Measurements from ENCODE around the gene CLEC2A. TPM values are rescaled to one million over a fixed set of nuclear protein-coding genes. Genes with fewer than 3 reads are reported as not detected.

Gene CLEC2A
- total and polyA plus RNA-seq, 2 donors (not counting 3 experiments of a cell fraction or from before 2014, with no cell fraction given) = not detected

DNA sequence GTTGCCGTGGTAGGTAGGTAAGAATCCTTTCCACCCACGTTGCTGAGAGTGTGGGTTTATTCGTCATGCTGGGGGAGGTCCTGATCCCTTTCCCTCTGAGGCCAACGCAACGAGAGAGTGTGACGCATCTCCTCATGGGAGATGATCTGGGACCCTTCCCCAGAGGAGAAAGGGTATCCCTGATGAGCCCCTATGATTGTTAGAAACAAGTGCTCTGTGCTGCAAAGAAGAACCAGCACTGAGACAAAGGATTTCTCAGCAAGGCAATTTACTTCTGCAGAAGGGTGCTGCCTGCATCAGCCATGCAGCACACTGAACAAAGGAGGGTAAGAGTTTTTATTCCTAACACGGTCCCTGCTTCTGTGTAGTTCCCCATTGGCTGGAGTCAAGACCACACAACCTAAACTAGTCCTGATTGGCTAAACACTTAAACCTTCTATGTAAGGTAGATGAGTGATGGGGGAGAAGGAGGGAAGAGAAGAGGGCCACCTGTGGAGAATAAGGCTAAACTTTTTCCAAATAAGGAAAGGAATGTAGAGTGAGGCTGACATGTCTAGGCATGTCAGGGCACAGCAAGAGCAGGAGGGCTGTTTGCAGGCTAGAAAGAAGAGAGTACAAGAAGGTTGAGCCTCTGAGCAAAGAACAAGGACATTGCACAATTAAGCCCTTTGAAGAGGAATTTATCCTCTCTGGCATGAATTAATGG lies 21.3 kb downstream of the CLEC2A start:
- Histone ChIP-seq H3K9ac (replicated peaks; ENCODE audit: extremely low read depth, insufficient read depth, low read length) (no peak overlapping the region), H3K9me1 (replicated peaks; ENCODE audit: control insufficient read depth, extremely low read depth, insufficient read depth, low read length) (no peaks in the 10 kb centered on the region), H3K27me3 (ENCODE audit: control insufficient read depth in 2 of 2, insufficient read depth in 2 of 2, low read length in 2 of 2) (peaks cover 6 to 8% of the 10 kb centered on the region in 2 experiments), H4K20me1 (replicated peaks; ENCODE audit: control insufficient read depth, extremely low read depth, insufficient read depth, low read length) (no peaks in the 10 kb centered on the region), H2AFZ (ENCODE audit: low read depth, low read length) (no peak overlapping the region), H3K27ac (ENCODE audit: insufficient read depth, low read depth, low read length) (no peak overlapping the region), H3K79me2 (ENCODE audit: control insufficient read depth, insufficient read depth, low read length) (no peaks in the 10 kb centered on the region), H3K4me2 (ENCODE audit: insufficient read depth, low read length) (no peak overlapping the region), H3K9me3 (replicated peaks; ENCODE audit: control insufficient read depth, insufficient read depth, low read length) (no peaks in the 10 kb centered on the region), H3K4me3 (replicated peaks in 1 of 3; ENCODE audit: insufficient read depth in 1 of 3, low read depth in 1 of 3, low read length in 3 of 3) (no peak overlapping the region), H3K4me1 (ENCODE audit: control insufficient read depth, extremely low read depth, insufficient read depth, low read length) (no peaks in the 10 kb centered on the region), H3K36me3 (ENCODE audit: control insufficient read depth in 2 of 2, extremely low read depth in 1 of 2, insufficient read depth in 2 of 2, low read length in 2 of 2) (no peaks in the 10 kb centered on the region)
- no TSS peak for BruUV-seq (replicated peaks)
- dilution Hi-C loops (cut with MboI; ENCODE audit: extremely low pct_ligation_motif_present, low sequenced_read_pairs) (no loop called here), intact Hi-C loops (cut with micrococcal nuclease) (no loop called here)
- FAIRE-seq (no peak), DNase-seq (ENCODE audit: low read depth, low spot score) (no peak)
- ChIA-PET CTCF (no interaction called here), POLR2A (no interaction called here)
- TF ChIP-seq EZH2 (IDR thresholded peaks at IDR 0.05; ENCODE audit: borderline replicate concordance, low read depth, low read length, severe bottlenecking) = no peak
- no peak for TF ChIP-seq POLR2A (IDR thresholded peaks at IDR 0.05; ENCODE audit: low read depth, low read length)
- TF ChIP-seq JUN (IDR thresholded peaks at IDR 0.05; ENCODE audit: borderline replicate concordance, insufficient read depth, insufficient read length, low read depth) = no peak
- no peak for TF ChIP-seq FOS (IDR thresholded peaks at IDR 0.05; ENCODE audit: borderline replicate concordance, insufficient read depth, low read length)

DNA sequence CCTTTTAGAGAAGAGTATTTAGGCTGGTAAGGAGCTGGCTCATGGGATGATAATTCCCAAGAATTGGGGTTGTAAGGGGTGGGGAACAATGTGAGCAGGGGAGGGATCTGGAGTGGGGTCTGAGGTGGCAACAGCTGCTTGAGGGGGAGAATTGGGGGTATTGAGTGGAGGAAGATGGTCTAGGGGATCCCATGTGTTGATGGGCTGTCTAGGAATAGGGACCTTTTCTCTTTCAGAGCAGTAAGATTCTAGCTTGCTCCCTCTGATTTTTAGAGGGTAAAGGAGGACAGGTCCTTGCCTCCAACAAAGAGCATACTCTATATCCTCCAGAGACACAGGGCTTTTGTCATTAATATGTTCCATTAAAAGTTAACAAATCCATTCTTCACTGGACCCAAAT lies 22.4 kb downstream of the CLEC2A start:
- H3K9ac ChIP-seq (replicated peaks; ENCODE audit: extremely low read depth, insufficient read depth, low read length) = no peak overlapping the region
- no peaks in the 10 kb centered on the region for H3K9me1 ChIP-seq (replicated peaks; ENCODE audit: control insufficient read depth, extremely low read depth, insufficient read depth, low read length)
- no peak overlapping the region for H3K4me2 ChIP-seq (ENCODE audit: insufficient read depth, low read length)
- intact Hi-C loops (cut with micrococcal nuclease) = no loop called here
- no peak overlapping the region for H3K4me3 ChIP-seq (replicated peaks in 1 of 3; ENCODE audit: insufficient read depth in 1 of 3, low read depth in 1 of 3, low read length in 3 of 3)
- TF ChIP-seq GATA2 (IDR thresholded peaks at IDR 0.05; ENCODE audit: insufficient read depth, insufficient read length, low read depth, low read length) = no peak
- no peak for TF ChIP-seq POLR2A (IDR thresholded peaks at IDR 0.05; ENCODE audit: low read depth, low read length)
- no peak for TF ChIP-seq FOS (IDR thresholded peaks at IDR 0.05; ENCODE audit: borderline replicate concordance, insufficient read depth, low read length)
- TF ChIP-seq EZH2 (IDR thresholded peaks at IDR 0.05; ENCODE audit: borderline replicate concordance, low read depth, low read length, severe bottlenecking) = no peak
- TF ChIP-seq, protein P1, sequence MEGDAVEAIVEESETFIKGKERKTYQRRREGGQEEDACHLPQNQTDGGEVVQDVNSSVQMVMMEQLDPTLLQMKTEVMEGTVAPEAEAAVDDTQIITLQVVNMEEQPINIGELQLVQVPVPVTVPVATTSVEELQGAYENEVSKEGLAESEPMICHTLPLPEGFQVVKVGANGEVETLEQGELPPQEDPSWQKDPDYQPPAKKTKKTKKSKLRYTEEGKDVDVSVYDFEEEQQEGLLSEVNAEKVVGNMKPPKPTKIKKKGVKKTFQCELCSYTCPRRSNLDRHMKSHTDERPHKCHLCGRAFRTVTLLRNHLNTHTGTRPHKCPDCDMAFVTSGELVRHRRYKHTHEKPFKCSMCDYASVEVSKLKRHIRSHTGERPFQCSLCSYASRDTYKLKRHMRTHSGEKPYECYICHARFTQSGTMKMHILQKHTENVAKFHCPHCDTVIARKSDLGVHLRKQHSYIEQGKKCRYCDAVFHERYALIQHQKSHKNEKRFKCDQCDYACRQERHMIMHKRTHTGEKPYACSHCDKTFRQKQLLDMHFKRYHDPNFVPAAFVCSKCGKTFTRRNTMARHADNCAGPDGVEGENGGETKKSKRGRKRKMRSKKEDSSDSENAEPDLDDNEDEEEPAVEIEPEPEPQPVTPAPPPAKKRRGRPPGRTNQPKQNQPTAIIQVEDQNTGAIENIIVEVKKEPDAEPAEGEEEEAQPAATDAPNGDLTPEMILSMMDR (IDR thresholded peaks at IDR 0.05; ENCODE audit: extremely low read depth in 1 of 2, insufficient read depth in 1 of 2, low read depth in 1 of 2, low read length in 2 of 2) = no peak
- TF ChIP-seq MYC (IDR thresholded peaks at IDR 0.05; ENCODE audit: low read depth, low read length) = no peak
- no peak for TF ChIP-seq JUN (IDR thresholded peaks at IDR 0.05; ENCODE audit: borderline replicate concordance, insufficient read depth, insufficient read length, low read depth)
- TF ChIP-seq MAX (IDR thresholded peaks at IDR 0.05; ENCODE audit: insufficient read depth, insufficient read length) = no peak
- no peak for TF ChIP-seq POLR2AphosphoS5 (IDR thresholded peaks at IDR 0.05; ENCODE audit: insufficient read depth, low read depth, low read length)
- H4K20me1 ChIP-seq (replicated peaks; ENCODE audit: control insufficient read depth, extremely low read depth, insufficient read depth, low read length) = no peaks in the 10 kb centered on the region
- DNase-seq (ENCODE audit: low read depth, low spot score) = no peak
- H3K79me2 ChIP-seq (ENCODE audit: control insufficient read depth, insufficient read depth, low read length) = no peaks in the 10 kb centered on the region
- ChIA-PET POLR2A (no interaction called here), CTCF (no interaction called here)
- H3K4me1 ChIP-seq (ENCODE audit: control insufficient read depth, extremely low read depth, insufficient read depth, low read length) = no peaks in the 10 kb centered on the region
- H3K9me3 ChIP-seq (replicated peaks; ENCODE audit: control insufficient read depth, insufficient read depth, low read length) = no peaks in the 10 kb centered on the region
- peaks cover 3 to 8% of the 10 kb centered on the region in 2 experiments for H3K27me3 ChIP-seq (ENCODE audit: control insufficient read depth in 2 of 2, insufficient read depth in 2 of 2, low read length in 2 of 2)
- FAIRE-seq = no peak
- no TSS peak for BruUV-seq (replicated peaks)
- H2AFZ ChIP-seq (ENCODE audit: low read depth, low read length) = no peak overlapping the region
- dilution Hi-C loops (cut with MboI; ENCODE audit: extremely low pct_ligation_motif_present, low sequenced_read_pairs) = no loop called here
- H3K36me3 ChIP-seq (ENCODE audit: control insufficient read depth in 2 of 2, extremely low read depth in 1 of 2, insufficient read depth in 2 of 2, low read length in 2 of 2) = no peaks in the 10 kb centered on the region
- H3K27ac ChIP-seq (ENCODE audit: insufficient read depth, low read depth, low read length) = no peak overlapping the region
